Fibroblast of the aortic adventitia (primary cell): ENCODE measurements around the gene IL16. TPM values are rescaled to one million over a fixed set of nuclear protein-coding genes. Genes with fewer than 3 reads are reported as not detected.

Source experiments
- DNase-seq: peaks from one replicate; pipeline ENCODE4 v3.0.0-alpha.2; 2010; ENCODE audit warnings: low read depth
- H3K4me3 ChIP-seq: 2 replicates; pipeline ENCODE4 v1.5.1; 2011; ENCODE audit warnings: low read depth, mild to moderate bottlenecking, control low read depth, low read length, moderate library complexity
- CTCF ChIP-seq: IDR thresholded peaks from 2 replicates; pipeline ENCODE4 v1.5.1; 2011; ENCODE audit warnings: mild to moderate bottlenecking, low read length, control low read depth, inconsistent platforms; ENCODE audit not compliant: insufficient read depth
- total RNA-seq: library from RNA; depleted of rRNA; stranded (reverse); fragments of >200 nt; gene quantifications from 2 replicates; pipeline ENCODE4 v1.2.3, GENCODE V29; 2012; ENCODE audit warnings: low replicate concordance

IL16 gene
- total RNA-seq, 1 donor: 1.4 TPM

- peak overlapping the region; percentile 42 for H3K4me3 ChIP-seq
- no peak for TF ChIP-seq CTCF
- DNase-seq: peak; percentile 56
Measured at GRCh38 chr15:81182031-81182755, 14.5 kb upstream of the IL16 start.

- peak; percentile 11 for TF ChIP-seq CTCF
- no peak for DNase-seq
- H3K4me3 ChIP-seq: peak overlapping the region; percentile 42
Measured at GRCh38 chr15:81182756-81183438, 13.8 kb upstream of the IL16 start.

- H3K4me3 ChIP-seq: no peak overlapping the region
- no peak for TF ChIP-seq CTCF
- DNase-seq: no peak
Measured at GRCh38 chr15:81183439-81183775, 13.3 kb upstream of the IL16 start.

GRCh38 chr15:81184188-81184587, 12.5 kb upstream of the IL16 start:
- no peak for DNase-seq

GRCh38 chr15:81185631-81186295, 10.9 kb upstream of the IL16 start:
- no peak overlapping the region for H3K4me3 ChIP-seq
- no peak for TF ChIP-seq CTCF
- no peak for DNase-seq

More at GRCh38 chr15:81184188-81184587, 12.5 kb upstream of the IL16 start:
- no peak overlapping the region for H3K4me3 ChIP-seq
- TF ChIP-seq CTCF: no peak

- no peak for TF ChIP-seq CTCF
- no peak overlapping the region for H3K4me3 ChIP-seq
- DNase-seq: no peak
Measured at GRCh38 chr15:81188354-81188753, 8.3 kb upstream of the IL16 start.
